ENCODE results near the gene CARD18.

Gene CARD18

GRCh38 chr11:105092256-105093239, 47.0 kb downstream of the CARD18 start:
- POLR2A ChIA-PET: no interaction called here
- CTCF ChIA-PET: no interaction called here
- DNase-seq (ENCODE audit: extremely low spot score): no peak
- TF ChIP-seq CTCF (IDR thresholded peaks at IDR 0.05; ENCODE audit: control extremely low read depth, extremely low read depth, low read depth, missing control alignments): no peak

All from GM10248 (cell line).